IPS-NIHi7 (cell line): ENCODE measurements around the gene VAT1L.
A peak's percentile ranks its signal among the peaks of the same experiment; 100 is the strongest.
"Not testable (repeated sequence)": the region's sequence is repeated elsewhere in the genome, so short reads cannot be mapped to it uniquely, and the experiment has no call there.

ENCODE experiments used
- DNase-seq: peaks from one replicate; pipeline ENCODE4 v3.0.0; 2012; ENCODE audit warnings: mixed read lengths; ENCODE audit errors: extremely low spot score

Gene VAT1L

DNA sequence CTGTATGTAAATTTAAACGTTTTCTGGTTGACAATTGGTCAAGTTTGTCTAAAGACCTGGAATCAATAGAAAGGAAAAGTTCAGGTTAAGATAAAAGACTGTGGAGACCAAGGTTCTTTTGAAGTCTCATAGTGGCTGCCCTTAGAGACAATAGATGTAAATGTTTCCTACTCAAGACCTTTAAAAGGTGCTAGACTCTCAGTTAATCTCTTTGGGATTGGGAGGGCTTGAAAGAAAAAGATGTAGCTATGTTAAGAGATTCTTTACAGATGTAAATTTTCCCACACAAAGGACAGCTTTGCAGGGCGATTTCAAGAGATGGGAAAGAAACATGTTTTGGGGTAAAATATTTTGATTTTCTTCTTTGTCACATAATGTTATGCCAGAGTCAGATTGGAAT is 204.0 kb downstream of the VAT1L start:
- not testable (repeated sequence) for DNase-seq

GRCh38 chr16:77993111-77993985 is 205.0 kb downstream of the VAT1L start:
- peak; percentile 47 for DNase-seq

GRCh38 chr16:77995843-77996455 is 207.6 kb downstream of the VAT1L start:
- DNase-seq = no peak

GRCh38 chr16:77998350-77999023 is 210.1 kb downstream of the VAT1L start:
- DNase-seq = no peak

GRCh38 chr16:78001451-78002025 is 213.2 kb downstream of the VAT1L start:
- DNase-seq = no peak

GRCh38 chr16:78002915-78003538 is 214.7 kb downstream of the VAT1L start:
- DNase-seq = peak; percentile 94

DNA sequence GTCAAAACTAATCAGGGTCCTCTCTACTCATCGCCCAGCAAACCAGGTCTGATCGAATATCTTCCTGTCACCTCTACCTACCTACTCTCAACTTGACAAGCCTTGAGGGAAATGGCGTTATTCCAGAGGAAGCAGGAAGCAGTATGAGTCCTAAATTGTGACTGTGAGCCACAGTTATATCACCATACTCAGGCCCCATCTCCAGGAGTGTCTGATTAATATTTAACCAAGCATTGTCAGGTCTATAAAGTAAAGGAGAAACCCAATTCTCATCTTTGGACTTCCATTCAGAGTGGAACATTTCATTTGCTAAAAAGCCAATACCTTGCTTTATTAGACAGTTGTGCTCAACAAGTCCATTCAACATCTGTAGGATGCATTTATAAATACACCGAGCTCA is 216.2 kb downstream of the VAT1L start:
- no peak for DNase-seq

GRCh38 chr16:78005881-78006280 is 217.5 kb downstream of the VAT1L start:
- DNase-seq = peak; percentile 60

DNA sequence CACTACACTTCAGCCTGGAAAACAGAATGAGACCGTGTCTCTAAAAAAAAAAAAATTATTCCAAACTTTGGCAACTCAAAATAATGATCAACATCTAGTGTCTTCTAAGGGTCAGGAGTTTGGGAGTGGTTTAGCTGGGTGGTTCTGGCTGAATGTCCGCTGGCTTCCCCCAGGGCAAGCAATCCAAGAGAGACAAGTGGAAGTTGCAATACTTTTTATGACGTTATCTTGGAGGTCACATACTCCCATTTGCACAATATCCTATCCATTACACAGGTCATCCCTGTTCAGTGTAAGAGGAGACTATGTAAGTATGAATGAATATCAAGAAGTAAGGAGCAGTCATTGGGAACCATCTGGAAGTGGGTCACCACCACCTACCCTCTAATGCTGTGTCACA is 218.8 kb downstream of the VAT1L start:
- no peak for DNase-seq

DNA sequence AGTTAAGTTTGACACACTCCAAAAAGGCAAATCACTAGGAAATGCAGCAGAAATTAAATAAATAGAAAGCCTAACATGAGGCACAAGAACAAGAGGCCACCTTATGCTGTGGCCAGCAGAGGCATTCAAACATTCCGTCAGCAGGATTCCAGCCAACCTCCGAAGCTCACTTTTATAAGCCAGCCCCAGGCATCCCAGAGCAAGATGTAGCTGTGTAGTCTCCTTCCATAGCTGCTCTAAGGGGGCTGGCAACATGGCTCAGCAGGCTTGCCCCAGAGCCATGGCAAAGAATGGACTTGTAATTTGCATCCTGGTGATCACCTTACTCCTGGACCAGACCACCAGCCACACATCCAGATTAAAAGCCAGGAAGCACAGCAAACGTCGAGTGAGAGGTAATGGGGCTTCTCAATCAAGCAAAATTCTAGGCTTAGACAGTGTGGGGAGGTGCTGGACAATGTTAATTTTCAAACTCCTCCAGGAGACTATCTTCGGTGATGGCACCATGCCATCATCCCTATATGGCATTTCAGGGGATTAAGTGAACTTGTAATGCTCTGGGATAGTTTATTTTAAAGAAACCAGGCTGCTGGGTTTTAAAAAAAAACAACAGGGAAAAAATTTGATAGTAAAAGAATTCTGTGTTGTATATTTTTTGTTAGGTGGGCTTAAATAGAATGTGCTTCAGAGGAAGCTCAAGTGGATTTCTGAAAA is 234.1 kb downstream of the VAT1L start, which contains the start of gene CLEC3A:
Gene CLEC3A, plus strand, starts transcription at position 202 of the 714 bp plus-strand sequence. Its CDS starts 79 bp downstream, at position 281.
- peak; percentile 48 for DNase-seq

DNA sequence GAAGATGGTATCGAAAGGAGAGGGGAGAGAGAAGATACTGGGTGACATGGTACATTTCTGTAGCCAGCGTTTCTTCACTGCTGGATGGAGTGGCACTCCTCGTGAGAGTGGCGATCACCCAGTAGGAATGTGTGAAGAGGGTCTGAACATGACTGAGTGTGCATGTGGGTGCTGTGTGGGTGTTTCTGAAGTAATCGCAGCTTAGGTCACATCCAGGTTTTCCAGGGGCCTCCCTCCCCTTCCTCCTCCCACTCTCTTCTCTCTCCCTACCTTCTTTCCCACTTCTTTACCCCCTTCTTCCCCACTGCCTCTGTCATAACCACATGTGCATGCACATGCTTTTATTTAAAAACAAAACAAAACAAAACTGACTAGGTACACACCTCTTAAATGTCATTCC is 235.8 kb downstream of the VAT1L start:
- DNase-seq = no peak

- DNase-seq = no peak
Observed at GRCh38 chr16:78025631-78026030, 237.3 kb downstream of the VAT1L start.

DNA sequence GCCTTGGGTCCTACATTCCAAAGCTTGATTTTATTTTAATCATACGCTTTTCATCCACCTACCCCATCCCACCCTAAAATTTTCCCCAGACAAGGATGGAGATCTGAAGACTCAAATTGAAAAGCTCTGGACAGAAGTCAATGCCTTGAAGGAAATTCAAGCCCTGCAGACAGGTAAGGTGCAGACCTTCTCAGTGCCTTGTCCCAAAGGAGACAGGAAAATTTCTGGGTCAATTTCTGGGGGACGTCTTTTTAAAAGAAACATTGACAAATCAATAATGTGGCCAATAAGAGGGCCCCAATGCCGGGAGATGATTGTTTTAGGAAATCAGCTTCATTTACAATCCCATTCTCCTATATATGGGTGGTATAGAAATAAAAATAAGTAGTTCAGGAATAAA is 239.7 kb downstream of the VAT1L start:
- DNase-seq = no peak
